SU-DHL-6 (cell line): ENCODE data around the gene GKN1.

Experiments
- H2AFZ ChIP-seq: fragments of 200-600 bp; sonication (generic); 2 replicates; pipeline ENCODE4 v1.6.1; 2014; ENCODE audit warnings: low read depth, mild to moderate bottlenecking, moderate library complexity, mixed read lengths, antibody characterized with exemption, low read length; ENCODE audit not compliant: severe bottlenecking
- H3F3A ChIP-seq: fragments of 200-600 bp; shearing (Covaris generic); 2 replicates; pipeline ENCODE4 v1.6.0; 2016; ENCODE audit warnings: antibody characterized with exemption, mild to moderate bottlenecking; ENCODE audit not compliant: insufficient read depth
- H3K27ac ChIP-seq: fragments of 200-600 bp; sonication (generic); 2 replicates; pipeline ENCODE4 v1.5.1; 2016; ENCODE audit warnings: low read depth, mild to moderate bottlenecking, low read length, moderate library complexity, mixed read lengths
- H3K27me3 ChIP-seq: fragments of 200-600 bp; sonication (generic), shearing (Covaris generic); 2 replicates; pipeline ENCODE4 v1.6.0; 2014; ENCODE audit warnings: mild to moderate bottlenecking, low read length
- H3K36me3 ChIP-seq: fragments of 200-600 bp; sonication (generic); 2 replicates; pipeline ENCODE4 v1.6.1; 2014; ENCODE audit warnings: mild to moderate bottlenecking, low read length, mixed read lengths
- H3K4me2 ChIP-seq: fragments of 300-600, 200-600 bp; shearing (Covaris generic), sonication (generic); 2 replicates; pipeline ENCODE4 v1.6.0; 2014; ENCODE audit warnings: low read length, low read depth, mild to moderate bottlenecking; ENCODE audit not compliant: poor library complexity, severe bottlenecking
- H3K4me3 ChIP-seq: fragments of 200-600 bp; sonication (generic); 2 replicates; pipeline ENCODE4 v1.5.1; 2014; ENCODE audit warnings: antibody characterized with exemption, low read length, mild to moderate bottlenecking, mixed read lengths; ENCODE audit not compliant: insufficient read depth, poor library complexity, severe bottlenecking
- H3K79me2 ChIP-seq: fragments of 200-600 bp; sonication (generic); 2 replicates; pipeline ENCODE4 v1.6.1; 2014; ENCODE audit warnings: mild to moderate bottlenecking, low read length, moderate library complexity; ENCODE audit not compliant: insufficient read depth
- H3K9ac ChIP-seq: fragments of 200-600 bp; sonication (generic); 2 replicates; pipeline ENCODE4 v1.7.0; 2014; ENCODE audit warnings: mild to moderate bottlenecking, low read length
- H3K9me2 ChIP-seq: fragments of 200-600 bp; sonication (generic); replicated peaks from 2 replicates; pipeline ENCODE4 v1.6.1; 2014; ENCODE audit warnings: low read length; ENCODE audit not compliant: insufficient read depth
- H3K9me3 ChIP-seq: fragments of 200-600 bp; sonication (generic); 2 replicates; pipeline ENCODE4 v1.6.1; 2014; ENCODE audit warnings: low read length, mixed read lengths; ENCODE audit not compliant: insufficient read depth
- H4K20me1 ChIP-seq: fragments of 200-600 bp; sonication (generic); 2 replicates; pipeline ENCODE4 v1.6.1; 2014; ENCODE audit warnings: low read depth, mild to moderate bottlenecking, antibody characterized with exemption, low read length, moderate library complexity, mixed read lengths
- CTCF ChIP-seq: fragments of 200-600 bp; sonication (generic); IDR thresholded peaks from one replicate; pipeline ENCODE4 v1.5.1; 2017; ENCODE audit warnings: antibody characterized with exemption, mild to moderate bottlenecking, low read length, moderate library complexity; ENCODE audit not compliant: insufficient read depth, poor library complexity, severe bottlenecking
- EZH2phosphoT487 ChIP-seq: fragments of 200-600 bp; sonication (generic), shearing (Covaris generic); conservative IDR thresholded peaks from 2 replicates; pipeline ENCODE4 v1.6.1; 2018; ENCODE audit warnings: mild to moderate bottlenecking, antibody characterized with exemption, low read length, moderate library complexity, mixed read lengths

Gene GKN1

GRCh38 chr2:69026026-69026425, 51.6 kb downstream of the GKN1 start:
- no peak overlapping the region for H3K4me2 ChIP-seq
- H3K4me3 ChIP-seq: no peak overlapping the region
- H3K27me3 ChIP-seq: no peaks in the 10 kb centered on the region
- no peaks in the 10 kb centered on the region for H3K36me3 ChIP-seq
- no peaks in the 10 kb centered on the region for H4K20me1 ChIP-seq
- no peak overlapping the region for H3K27ac ChIP-seq
- H3K9me2 ChIP-seq: no peaks in the 10 kb centered on the region
- H2AFZ ChIP-seq: no peak overlapping the region
- H3F3A ChIP-seq: no peaks in the 10 kb centered on the region
- TF ChIP-seq EZH2phosphoT487: no peak
- peak; percentile 71 for TF ChIP-seq CTCF
- H3K9ac ChIP-seq: no peak overlapping the region
- no peaks in the 10 kb centered on the region for H3K9me3 ChIP-seq
- H3K79me2 ChIP-seq: no peaks in the 10 kb centered on the region

- H3K79me2 ChIP-seq: no peaks in the 10 kb centered on the region
- TF ChIP-seq CTCF (no peak), EZH2phosphoT487 (no peak)
- no peaks in the 10 kb centered on the region for H3K9me3 ChIP-seq
- H3K36me3 ChIP-seq: no peaks in the 10 kb centered on the region
- H3K4me2 ChIP-seq: no peak overlapping the region
- no peak overlapping the region for H3K9ac ChIP-seq
- no peaks in the 10 kb centered on the region for H3K27me3 ChIP-seq
- no peak overlapping the region for H2AFZ ChIP-seq
- H3F3A ChIP-seq: no peaks in the 10 kb centered on the region
- H4K20me1 ChIP-seq: no peaks in the 10 kb centered on the region
- H3K27ac ChIP-seq: no peak overlapping the region
- no peak overlapping the region for H3K4me3 ChIP-seq
- no peaks in the 10 kb centered on the region for H3K9me2 ChIP-seq
Measured at GRCh38 chr2:69026691-69027459, 52.4 kb downstream of the GKN1 start.
